IMR-90 (cell line): Measurements from ENCODE around the gene NTF3. TPM values are rescaled to one million over a fixed set of nuclear protein-coding genes. Genes with fewer than 3 reads are reported as not detected.

Source experiments
- ATAC-seq: fragments of 200-7000 bp; cut with Tn5 transposase; 2 replicates; pipeline ENCODE4 v1.9.1; 2020; ENCODE audit warnings: low read depth, mild to moderate bottlenecking, moderate library complexity
- BruUV-seq: library from RNA; stranded (reverse); fragments of 400-500 nt; replicated peaks from 2 replicates; lab custom pipeline; 2021; lab: Mats Ljungman, UMichigan
- CTCF ChIA-PET: fragments of 300-600 bp; formaldehyde crosslinking; extraction: SDS; loops from one replicate; lab custom pipeline; 2021; ENCODE audit warnings: antibody characterized with exemption; lab: Yijun Ruan, JAX
- POLR2A ChIA-PET: fragments of 300-600 bp; sonication (Branson Sonifier 250); formaldehyde crosslinking; loops from one replicate; lab custom pipeline; 2022; ENCODE audit warnings: antibody characterized with exemption; ENCODE audit not compliant: unreplicated experiment; lab: Charles Lee
- DNase-seq: peaks from one replicate; pipeline ENCODE4 v3.0.0; 2013
- H2AFZ ChIP-seq: replicated peaks from 2 replicates; pipeline ENCODE3; 2013; ENCODE audit warnings: low read length, mild to moderate bottlenecking; ENCODE audit not compliant: poor library complexity
- H2AK5ac ChIP-seq: 2 replicates; pipeline ENCODE4 v1.6.1; 2013; ENCODE audit warnings: low read depth, low read length, inconsistent platforms
- H2AK9ac ChIP-seq: replicated peaks from 2 replicates; pipeline ENCODE3; 2013; ENCODE audit warnings: mild to moderate bottlenecking, low read depth, low read length, moderate library complexity; ENCODE audit not compliant: poor library complexity
- H2BK120ac ChIP-seq: 2 replicates; pipeline ENCODE4 v1.6.1; 2013; ENCODE audit warnings: low read depth, low read length, inconsistent platforms
- H2BK15ac ChIP-seq: 3 replicates; pipeline ENCODE4 v1.6.1; 2013; ENCODE audit warnings: low read depth, low read length, inconsistent platforms
- H2BK20ac ChIP-seq: 2 replicates; pipeline ENCODE4 v1.6.1; 2013; ENCODE audit warnings: low read depth, mild to moderate bottlenecking, inconsistent platforms, low read length, moderate library complexity
- H2BK5ac ChIP-seq: 2 replicates; pipeline ENCODE4 v1.6.1; 2013; ENCODE audit warnings: mild to moderate bottlenecking, low read depth, low read length, inconsistent platforms; ENCODE audit not compliant: poor library complexity, severe bottlenecking
- H3K14ac ChIP-seq: replicated peaks from 2 replicates; pipeline ENCODE4 v1.6.1; 2013; ENCODE audit warnings: low read depth, low read length, inconsistent platforms
- H3K18ac ChIP-seq: 2 replicates; pipeline ENCODE4 v1.6.1; 2013; ENCODE audit warnings: low read depth, low read length, control low read depth
- H3K23ac ChIP-seq: 2 replicates; pipeline ENCODE4 v1.6.1; 2013; ENCODE audit warnings: low read depth, low read length, inconsistent platforms
- H3K27ac ChIP-seq: 2 replicates; pipeline ENCODE4 v1.5.1; 2013; ENCODE audit warnings: mild to moderate bottlenecking, control low read depth, low read length; ENCODE audit not compliant: insufficient read depth
- H3K27me3 ChIP-seq: 2 replicates; pipeline ENCODE4 v1.6.1; 2013; ENCODE audit warnings: low read length; ENCODE audit not compliant: control insufficient read depth, insufficient read depth
- H3K36me3 ChIP-seq: 2 replicates; pipeline ENCODE4 v1.6.1; 2013; ENCODE audit warnings: low read length, mixed read lengths; ENCODE audit not compliant: control insufficient read depth, insufficient read depth
- H3K4ac ChIP-seq: 2 replicates; pipeline ENCODE4 v1.6.1; 2013; ENCODE audit warnings: low read depth, low read length, inconsistent platforms
- H3K4me1 ChIP-seq: 2 replicates; pipeline ENCODE4 v1.6.1; 2013; ENCODE audit warnings: low read length, mixed read lengths; ENCODE audit not compliant: control insufficient read depth, insufficient read depth
- H3K4me2 ChIP-seq: 2 replicates; pipeline ENCODE4 v1.6.1; 2013; ENCODE audit warnings: low read depth, mild to moderate bottlenecking, control low read depth, low read length, moderate library complexity
- H3K4me3 ChIP-seq: 2 replicates; pipeline ENCODE4 v1.5.1; 2013; ENCODE audit warnings: low read depth, mild to moderate bottlenecking, control low read depth, low read length, moderate library complexity; ENCODE audit not compliant: insufficient read depth
- H3K56ac ChIP-seq: 2 replicates; pipeline ENCODE4 v1.6.1; 2013; ENCODE audit warnings: low read length, inconsistent platforms; ENCODE audit not compliant: insufficient read depth; ENCODE audit errors: extremely low read depth
- H3K79me1 ChIP-seq, 2 experiments: 2 replicates each; pipeline ENCODE4 v1.6.1; 2013; ENCODE audit warnings: low read length in 2 of 2, inconsistent platforms in 1 of 2, low read depth in 1 of 2
- H3K9ac ChIP-seq: 2 replicates; pipeline ENCODE4 v1.6.1; 2013; ENCODE audit warnings: low read depth, low read length, control low read depth
- H3K9me1 ChIP-seq: 2 replicates; pipeline ENCODE4 v1.6.1; 2013; ENCODE audit warnings: low read length, inconsistent platforms; ENCODE audit not compliant: insufficient read depth
- H3K9me3 ChIP-seq: 2 replicates; pipeline ENCODE4 v1.6.1; 2013; ENCODE audit warnings: low read length; ENCODE audit not compliant: control insufficient read depth, insufficient read depth
- H4K20me1 ChIP-seq: 2 replicates; pipeline ENCODE4 v1.6.1; 2013; ENCODE audit warnings: low read length, inconsistent platforms; ENCODE audit not compliant: insufficient read depth
- H4K5ac ChIP-seq: 2 replicates; pipeline ENCODE4 v1.6.1; 2013; ENCODE audit warnings: mild to moderate bottlenecking, low read depth, low read length, control low read depth
- H4K8ac ChIP-seq, 2 experiments: 2 replicates each; pipeline ENCODE4 v1.6.1; 2013; ENCODE audit warnings: low read depth in 2 of 2, low read length in 2 of 2, control low read depth in 1 of 2, inconsistent platforms in 1 of 2
- H4K91ac ChIP-seq: 2 replicates; pipeline ENCODE4 v1.6.1; 2013; ENCODE audit warnings: low read depth, low read length, inconsistent platforms; ENCODE audit not compliant: insufficient read depth
- BHLHE40 ChIP-seq: fragments of 150-350 bp; IDR thresholded peaks from 2 replicates; pipeline ENCODE4 v1.6.1; 2016; ENCODE audit warnings: mild to moderate bottlenecking, low read depth, low read length
- CEBPB ChIP-seq: IDR thresholded peaks from 2 replicates; pipeline ENCODE4 v1.6.1; 2012; ENCODE audit warnings: low read depth, low read length, improper control_type of control experiment
- CHD1 ChIP-seq: IDR thresholded peaks from 2 replicates; pipeline ENCODE4 v1.6.1; 2012; ENCODE audit warnings: low read depth, low read length, improper control_type of control experiment
- FOS ChIP-seq: fragments of 150-350 bp; IDR thresholded peaks from 2 replicates; pipeline ENCODE4 v1.6.1; 2016; ENCODE audit warnings: low read depth, low read length
- MAFK ChIP-seq: IDR thresholded peaks from 2 replicates; pipeline ENCODE4 v1.6.1; 2012; ENCODE audit warnings: low read depth, low read length, improper control_type of control experiment
- MAZ ChIP-seq: IDR thresholded peaks from 2 replicates; pipeline ENCODE4 v1.6.1; 2012; ENCODE audit warnings: low read depth, mild to moderate bottlenecking, low read length, improper control_type of control experiment, moderate library complexity, borderline replicate concordance
- MXI1 ChIP-seq: IDR thresholded peaks from 2 replicates; pipeline ENCODE4 v1.6.1; 2012; ENCODE audit warnings: low read depth, mild to moderate bottlenecking, low read length, moderate library complexity, borderline replicate concordance
- NFE2L2 ChIP-seq: fragments of 150-350 bp; IDR thresholded peaks from 2 replicates; pipeline ENCODE4 v1.6.1; 2016; ENCODE audit warnings: low read depth, mild to moderate bottlenecking, low read length
- POLR2A ChIP-seq: IDR thresholded peaks from 2 replicates; pipeline ENCODE4 v1.6.1; 2012; ENCODE audit warnings: mild to moderate bottlenecking, low read depth, low read length
- RAD21 ChIP-seq: IDR thresholded peaks from 2 replicates; pipeline ENCODE4 v1.6.1; 2012; ENCODE audit warnings: low read length, improper control_type of control experiment
- RCOR1 ChIP-seq: IDR thresholded peaks from 2 replicates; pipeline ENCODE4 v1.6.1; 2012; ENCODE audit warnings: mild to moderate bottlenecking, low read length, improper control_type of control experiment; ENCODE audit not compliant: insufficient replicate concordance
- RFX5 ChIP-seq: IDR thresholded peaks from 2 replicates; pipeline ENCODE4 v1.8.0; 2012; ENCODE audit warnings: low read depth, mild to moderate bottlenecking, low read length, moderate library complexity
- SMC3 ChIP-seq: fragments of 150-350 bp; IDR thresholded peaks from 2 replicates; pipeline ENCODE4 v1.6.1; 2016; ENCODE audit warnings: low read depth, mild to moderate bottlenecking, antibody characterized with exemption, low read length, moderate library complexity
- USF2 ChIP-seq: fragments of 150-350 bp; IDR thresholded peaks from 2 replicates; pipeline ENCODE4 v1.6.1; 2017; ENCODE audit warnings: mild to moderate bottlenecking, antibody characterized with exemption, low read length, low read depth
- WGBS, 2 experiments: methylation state at CpG; one replicate each; pipeline versions ENCODE4 v1.1.5 to v1.1.7; 2013; ENCODE audit warnings: missing lambda C conversion rate in 2 of 2; ENCODE audit not compliant: insufficient read length in 1 of 2; ENCODE audit errors: extremely low coverage in 2 of 2; 5-methylcytosine and 5-hydroxymethylcytosine counted together
- dilution Hi-C: fragments of 300-500 bp; cut with HindIII; formaldehyde crosslinking; loops from one replicate; pipeline ENCODE4 v1.14.3; 2018; ENCODE audit warnings: low sequenced_read_pairs; ENCODE audit not compliant: unreplicated experiment
- in situ Hi-C: fragments of 300-500 bp; cut with MboI; formaldehyde crosslinking; loops from 3 replicates; pipeline ENCODE4 v1.14.3; 2019; ENCODE audit warnings: low sequenced_read_pairs, inconsistent platforms, mixed read lengths
- intact Hi-C: fragments of 100-400 bp; cut with micrococcal nuclease; formaldehyde crosslinking; loops from 2 replicates; pipeline ENCODE4 v1.10.0; 2022
- polyA plus RNA-seq, 3 experiments: library from polyadenylated mRNA; depleted of rRNA; stranded (reverse); fragments of >200 nt; gene quantifications; 2 replicates each; pipeline ENCODE4 v1.2.3, GENCODE V29; 2012; ENCODE audit warnings: low replicate concordance in 1 of 3
- total RNA-seq: library from RNA; depleted of rRNA; stranded (reverse); fragments of >200 nt; gene quantifications from 2 replicates; pipeline ENCODE4 v1.2.3, GENCODE V29; 2012
- TF ChIP-seq, protein P1 (sequence below): conservative IDR thresholded peaks from 2 replicates; pipeline ENCODE4 v1.5.1; 2012; ENCODE audit warnings: mild to moderate bottlenecking, low read depth, low read length, improper control_type of control experiment
- TF ChIP-seq, protein P2 (sequence below): fragments of 150-350 bp; IDR thresholded peaks from 2 replicates; pipeline ENCODE4 v1.6.1; 2016; ENCODE audit warnings: low read depth, mild to moderate bottlenecking, low read length, moderate library complexity, borderline replicate concordance

The NTF3 gene
- total and polyA plus RNA-seq, 2 of the 4 experiments (the other 2 are of a cell fraction), result 12.2 to 32.4 TPM

DNA sequence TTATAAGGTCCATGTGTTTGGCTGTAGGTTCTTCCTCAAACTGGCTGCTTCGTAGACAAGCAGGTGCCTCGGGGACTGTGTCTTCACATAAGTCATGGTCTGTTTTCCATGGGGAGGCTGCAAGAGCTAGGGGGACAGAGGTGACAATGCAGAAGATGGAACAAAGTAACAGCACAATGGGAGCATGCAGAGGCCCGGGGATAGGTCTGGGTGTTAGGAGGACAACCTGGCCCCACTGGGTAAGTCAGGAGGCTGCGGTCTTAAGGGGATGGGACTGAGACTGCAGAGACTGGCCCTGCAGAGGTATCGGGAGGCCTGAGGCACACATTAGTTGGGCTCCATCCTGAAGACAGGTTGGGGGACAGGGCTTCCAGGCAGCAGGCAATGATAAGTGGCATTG, 88.9 kb downstream of the NTF3 start:
- no peaks in the 10 kb centered on the region for H3K27me3 ChIP-seq
- TF ChIP-seq MAFK (no peak), RAD21 (no peak), MAZ (no peak), NFE2L2 (no peak), BHLHE40 (no peak), RCOR1 (no peak), USF2 (no peak), CHD1 (no peak), POLR2A (no peak), SMC3 (no peak), RFX5 (no peak), CEBPB (no peak), MXI1 (no peak), FOS (no peak)
- TF ChIP-seq, protein P1, sequence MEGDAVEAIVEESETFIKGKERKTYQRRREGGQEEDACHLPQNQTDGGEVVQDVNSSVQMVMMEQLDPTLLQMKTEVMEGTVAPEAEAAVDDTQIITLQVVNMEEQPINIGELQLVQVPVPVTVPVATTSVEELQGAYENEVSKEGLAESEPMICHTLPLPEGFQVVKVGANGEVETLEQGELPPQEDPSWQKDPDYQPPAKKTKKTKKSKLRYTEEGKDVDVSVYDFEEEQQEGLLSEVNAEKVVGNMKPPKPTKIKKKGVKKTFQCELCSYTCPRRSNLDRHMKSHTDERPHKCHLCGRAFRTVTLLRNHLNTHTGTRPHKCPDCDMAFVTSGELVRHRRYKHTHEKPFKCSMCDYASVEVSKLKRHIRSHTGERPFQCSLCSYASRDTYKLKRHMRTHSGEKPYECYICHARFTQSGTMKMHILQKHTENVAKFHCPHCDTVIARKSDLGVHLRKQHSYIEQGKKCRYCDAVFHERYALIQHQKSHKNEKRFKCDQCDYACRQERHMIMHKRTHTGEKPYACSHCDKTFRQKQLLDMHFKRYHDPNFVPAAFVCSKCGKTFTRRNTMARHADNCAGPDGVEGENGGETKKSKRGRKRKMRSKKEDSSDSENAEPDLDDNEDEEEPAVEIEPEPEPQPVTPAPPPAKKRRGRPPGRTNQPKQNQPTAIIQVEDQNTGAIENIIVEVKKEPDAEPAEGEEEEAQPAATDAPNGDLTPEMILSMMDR, result no peak
- TF ChIP-seq, protein P2, sequence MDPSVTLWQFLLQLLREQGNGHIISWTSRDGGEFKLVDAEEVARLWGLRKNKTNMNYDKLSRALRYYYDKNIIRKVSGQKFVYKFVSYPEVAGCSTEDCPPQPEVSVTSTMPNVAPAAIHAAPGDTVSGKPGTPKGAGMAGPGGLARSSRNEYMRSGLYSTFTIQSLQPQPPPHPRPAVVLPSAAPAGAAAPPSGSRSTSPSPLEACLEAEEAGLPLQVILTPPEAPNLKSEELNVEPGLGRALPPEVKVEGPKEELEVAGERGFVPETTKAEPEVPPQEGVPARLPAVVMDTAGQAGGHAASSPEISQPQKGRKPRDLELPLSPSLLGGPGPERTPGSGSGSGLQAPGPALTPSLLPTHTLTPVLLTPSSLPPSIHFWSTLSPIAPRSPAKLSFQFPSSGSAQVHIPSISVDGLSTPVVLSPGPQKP, result no peak
- H3K79me1 ChIP-seq, result no peaks in the 10 kb centered on the region
- no peak overlapping the region for H3K23ac ChIP-seq
- intact Hi-C loops, result no loop called here
- no peak overlapping the region for H4K8ac ChIP-seq
- DNase-seq (no peak), ATAC-seq (no peak)
- H3K56ac ChIP-seq, result no peak overlapping the region
- H3K14ac ChIP-seq, result no peak overlapping the region
- no peak overlapping the region for H3K4me3 ChIP-seq
- ChIA-PET CTCF (no interaction called here), POLR2A (no interaction called here)
- no peak overlapping the region for H3K27ac ChIP-seq
- in situ Hi-C loops, result no loop called here
- H2AFZ ChIP-seq, result no peak overlapping the region
- dilution Hi-C loops, result no loop called here
- H3K9me3 ChIP-seq, result no peaks in the 10 kb centered on the region
- H3K9me1 ChIP-seq, result 0 out of 2 replicates have a peak, but pooled peaks cover 10% of the 10 kb centered on the region
- no peak overlapping the region for H2BK20ac ChIP-seq
- no TSS peak for BruUV-seq
- H2BK120ac ChIP-seq, result no peak overlapping the region
- no peak overlapping the region for H4K91ac ChIP-seq
- H2AK9ac ChIP-seq, result no peak overlapping the region
- no peaks in the 10 kb centered on the region for H3K36me3 ChIP-seq
- no peak overlapping the region for H2BK15ac ChIP-seq
- H3K4ac ChIP-seq, result no peak overlapping the region
- no peaks in the 10 kb centered on the region for H4K20me1 ChIP-seq
- no peak overlapping the region for H3K18ac ChIP-seq
- H4K5ac ChIP-seq, result no peak overlapping the region
- H3K4me1 ChIP-seq, result no peaks in the 10 kb centered on the region
- no peak overlapping the region for H3K9ac ChIP-seq
- H2AK5ac ChIP-seq, result no peak overlapping the region
- no peak overlapping the region for H3K4me2 ChIP-seq
- 87% methylated on average over 4 of the region's 5 CpGs; no CpG with 5 or more reads in 1 of the 2 experiments for WGBS, 2 experiments
- H2BK5ac ChIP-seq, result no peak overlapping the region
